ENCODE data around the gene FRMD3.

DNA sequence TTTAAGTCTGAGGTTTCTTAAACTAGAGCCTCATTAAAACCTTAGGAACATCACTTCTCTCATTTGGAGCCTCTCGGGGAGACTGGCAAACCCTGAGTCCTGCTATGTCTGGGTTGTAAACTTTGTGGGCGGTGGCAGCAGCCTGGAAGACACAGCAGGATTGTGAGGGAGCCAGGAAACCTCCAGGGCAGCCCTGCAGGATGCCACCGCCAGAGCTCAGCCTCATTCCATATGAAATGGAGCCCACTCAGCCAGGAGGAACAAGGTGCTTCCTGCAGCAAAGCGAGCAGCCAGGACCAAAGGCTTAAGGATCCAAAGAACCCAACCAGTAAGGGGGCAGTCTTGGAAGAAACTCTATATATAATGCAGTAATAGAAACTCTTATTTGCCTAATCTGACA, 46.8 kb upstream of the FRMD3 start:
- TF ChIP-seq, protein P1, sequence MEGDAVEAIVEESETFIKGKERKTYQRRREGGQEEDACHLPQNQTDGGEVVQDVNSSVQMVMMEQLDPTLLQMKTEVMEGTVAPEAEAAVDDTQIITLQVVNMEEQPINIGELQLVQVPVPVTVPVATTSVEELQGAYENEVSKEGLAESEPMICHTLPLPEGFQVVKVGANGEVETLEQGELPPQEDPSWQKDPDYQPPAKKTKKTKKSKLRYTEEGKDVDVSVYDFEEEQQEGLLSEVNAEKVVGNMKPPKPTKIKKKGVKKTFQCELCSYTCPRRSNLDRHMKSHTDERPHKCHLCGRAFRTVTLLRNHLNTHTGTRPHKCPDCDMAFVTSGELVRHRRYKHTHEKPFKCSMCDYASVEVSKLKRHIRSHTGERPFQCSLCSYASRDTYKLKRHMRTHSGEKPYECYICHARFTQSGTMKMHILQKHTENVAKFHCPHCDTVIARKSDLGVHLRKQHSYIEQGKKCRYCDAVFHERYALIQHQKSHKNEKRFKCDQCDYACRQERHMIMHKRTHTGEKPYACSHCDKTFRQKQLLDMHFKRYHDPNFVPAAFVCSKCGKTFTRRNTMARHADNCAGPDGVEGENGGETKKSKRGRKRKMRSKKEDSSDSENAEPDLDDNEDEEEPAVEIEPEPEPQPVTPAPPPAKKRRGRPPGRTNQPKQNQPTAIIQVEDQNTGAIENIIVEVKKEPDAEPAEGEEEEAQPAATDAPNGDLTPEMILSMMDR (IDR thresholded peaks at IDR 0.05; ENCODE audit: low read depth, low read length) = no peak
- TF ChIP-seq POLR2A (IDR thresholded peaks at IDR 0.05; ENCODE audit: extremely low read depth, insufficient read length) (no peak), MYC (IDR thresholded peaks at IDR 0.05; ENCODE audit: low read depth, low read length) (no peak)
- TF ChIP-seq, protein P2, sequence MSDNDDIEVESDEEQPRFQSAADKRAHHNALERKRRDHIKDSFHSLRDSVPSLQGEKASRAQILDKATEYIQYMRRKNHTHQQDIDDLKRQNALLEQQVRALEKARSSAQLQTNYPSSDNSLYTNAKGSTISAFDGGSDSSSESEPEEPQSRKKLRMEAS (IDR thresholded peaks at IDR 0.05; ENCODE audit: low read depth, low read length) = no peak

Measured in NB4 (cell line).